ENCODE measurements around the gene MYH3. TPM values are rescaled to one million over a fixed set of nuclear protein-coding genes. Genes with fewer than 3 reads are reported as not detected.

Gene MYH3
- polyA plus RNA-seq, 2 donors: 0.95 to 3.6 TPM

DNA sequence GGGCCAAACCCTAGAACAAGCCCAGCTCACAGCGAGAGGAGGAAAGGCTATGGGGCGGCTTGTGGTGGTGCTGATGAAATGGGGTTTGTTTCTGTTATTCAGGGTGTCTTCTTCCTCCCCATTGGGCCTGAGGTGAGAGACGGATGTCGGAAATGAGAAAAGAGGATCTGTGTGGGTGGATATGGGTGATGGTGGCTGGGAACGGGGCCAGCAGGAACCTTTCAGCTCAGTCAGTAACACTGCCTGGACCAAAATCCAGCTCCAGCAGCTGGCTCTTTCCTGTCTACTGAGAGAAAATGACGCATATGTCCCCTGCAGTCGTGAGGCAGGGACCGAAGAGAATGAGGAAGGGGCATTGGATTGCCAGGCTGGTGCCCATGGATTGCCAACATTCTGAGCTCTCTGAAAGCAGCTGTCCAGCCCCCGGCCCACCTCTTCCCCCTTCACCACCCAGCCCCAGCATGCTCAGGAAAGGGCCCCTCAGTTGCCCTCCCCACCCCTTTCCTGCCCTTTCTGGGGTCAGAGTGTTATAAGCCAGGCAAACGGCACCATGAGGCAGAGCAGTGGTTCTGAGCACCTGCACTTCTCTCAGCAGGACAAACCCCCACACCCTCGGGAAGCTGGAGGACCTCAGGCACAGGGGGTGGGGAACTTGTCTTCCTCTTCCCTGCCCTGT, 4.0 kb downstream of the MYH3 start:
- Histone ChIP-seq H3K4me1 (ENCODE audit: control insufficient read depth in 2 of 2, insufficient read depth in 2 of 2, low read length in 1 of 2) (no peaks in the 10 kb centered on the region), H3K27ac (ENCODE audit: low read depth in 2 of 2, low read length in 1 of 2) (no peak overlapping the region), H3K4me3 (ENCODE audit: low read depth in 1 of 2, low read length in 2 of 2) (no peak overlapping the region), H3K27me3 (ENCODE audit: control insufficient read depth in 1 of 2, insufficient read depth in 2 of 2, low read length in 2 of 2) (no peaks in the 10 kb centered on the region), H3K36me3 (ENCODE audit: control insufficient read depth in 2 of 2, insufficient read depth in 2 of 2, low read length in 1 of 2) (no peaks in the 10 kb centered on the region), H3K9me3 (ENCODE audit: control insufficient read depth in 2 of 2, insufficient read depth in 1 of 2, low read depth in 1 of 2, low read length in 1 of 2) (no peaks in the 10 kb centered on the region)
- 63 to 67% methylated on average over 11 of the region's 11 CpGs for WGBS, 2 donors

DNA sequence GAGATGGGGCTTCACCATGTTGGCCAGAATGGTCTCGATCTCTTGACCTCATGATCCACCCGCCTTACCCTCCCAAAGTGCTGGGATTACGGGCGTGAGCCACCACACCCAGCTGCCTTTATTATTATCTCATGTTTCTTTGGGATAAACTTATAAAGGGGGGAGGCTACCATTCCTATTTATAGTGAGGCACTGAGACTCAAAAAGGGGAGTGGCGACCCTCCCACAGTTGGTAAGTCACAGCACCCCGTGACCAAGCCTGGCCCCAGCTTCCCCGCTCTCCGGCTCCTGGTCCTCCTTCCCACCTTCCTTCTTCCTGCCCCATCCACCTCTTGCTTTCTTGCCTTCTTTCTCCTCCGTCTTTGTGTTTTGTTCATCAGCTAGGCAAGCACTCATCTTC, 5.2 kb downstream of the MYH3 start:
- Histone ChIP-seq H3K27me3 (ENCODE audit: control insufficient read depth in 1 of 2, insufficient read depth in 2 of 2, low read length in 2 of 2) (no peaks in the 10 kb centered on the region), H3K4me1 (ENCODE audit: control insufficient read depth in 2 of 2, insufficient read depth in 2 of 2, low read length in 1 of 2) (no peaks in the 10 kb centered on the region), H3K27ac (ENCODE audit: low read depth in 2 of 2, low read length in 1 of 2) (no peak overlapping the region), H3K4me3 (ENCODE audit: low read depth in 1 of 2, low read length in 2 of 2) (no peak overlapping the region), H3K9me3 (ENCODE audit: control insufficient read depth in 2 of 2, insufficient read depth in 1 of 2, low read depth in 1 of 2, low read length in 1 of 2) (no peaks in the 10 kb centered on the region), H3K36me3 (ENCODE audit: control insufficient read depth in 2 of 2, insufficient read depth in 2 of 2, low read length in 1 of 2) (no peaks in the 10 kb centered on the region)
- 75 to 86% methylated on average over 9 of the region's 9 CpGs for WGBS, 2 donors

DNA sequence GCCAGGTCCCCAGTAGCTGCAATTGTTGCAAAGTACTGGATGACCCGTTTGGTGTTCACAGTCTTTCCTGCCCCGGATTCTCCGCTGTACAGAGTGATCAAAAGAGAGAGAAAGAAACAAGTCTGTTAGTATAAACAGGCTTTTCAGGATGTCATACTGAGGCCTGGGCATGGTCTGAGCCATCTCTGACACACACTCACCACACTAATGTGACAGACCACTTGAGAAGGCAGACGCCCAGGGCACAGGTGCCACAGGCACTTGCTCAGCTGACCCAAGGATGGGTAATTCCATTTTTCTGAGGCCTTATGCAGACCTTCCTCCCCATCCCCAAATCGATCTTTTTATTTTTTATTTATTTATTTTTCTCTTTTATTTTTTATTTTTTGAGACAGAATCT, 7.5 kb downstream of the MYH3 start:
- 89 to 90% methylated on average over 5 of the region's 5 CpGs for WGBS, 2 donors
- no peak overlapping the region for H3K27ac ChIP-seq (ENCODE audit: low read depth in 2 of 2, low read length in 1 of 2)
- no peaks in the 10 kb centered on the region for H3K36me3 ChIP-seq (ENCODE audit: control insufficient read depth in 2 of 2, insufficient read depth in 2 of 2, low read length in 1 of 2)
- no peaks in the 10 kb centered on the region for H3K27me3 ChIP-seq (ENCODE audit: control insufficient read depth in 1 of 2, insufficient read depth in 2 of 2, low read length in 2 of 2)
- H3K4me3 ChIP-seq (ENCODE audit: low read depth in 1 of 2, low read length in 2 of 2): no peak overlapping the region
- H3K4me1 ChIP-seq (ENCODE audit: control insufficient read depth in 2 of 2, insufficient read depth in 2 of 2, low read length in 1 of 2): no peaks in the 10 kb centered on the region
- no peaks in the 10 kb centered on the region for H3K9me3 ChIP-seq (ENCODE audit: control insufficient read depth in 2 of 2, insufficient read depth in 1 of 2, low read depth in 1 of 2, low read length in 1 of 2)

GRCh38 chr17:10648956-10649355, 8.2 kb downstream of the MYH3 start:
- H3K4me1 ChIP-seq (ENCODE audit: control insufficient read depth in 2 of 2, insufficient read depth in 2 of 2, low read length in 1 of 2): no peaks in the 10 kb centered on the region
- WGBS, 2 donors: 72 to 81% methylated on average over 3 of the region's 3 CpGs
- no peaks in the 10 kb centered on the region for H3K27me3 ChIP-seq (ENCODE audit: control insufficient read depth in 1 of 2, insufficient read depth in 2 of 2, low read length in 2 of 2)
- no peaks in the 10 kb centered on the region for H3K9me3 ChIP-seq (ENCODE audit: control insufficient read depth in 2 of 2, insufficient read depth in 1 of 2, low read depth in 1 of 2, low read length in 1 of 2)
- no peak overlapping the region for H3K4me3 ChIP-seq (ENCODE audit: low read depth in 1 of 2, low read length in 2 of 2)
- H3K36me3 ChIP-seq (ENCODE audit: control insufficient read depth in 2 of 2, insufficient read depth in 2 of 2, low read length in 1 of 2): no peaks in the 10 kb centered on the region
- H3K27ac ChIP-seq (ENCODE audit: low read depth in 2 of 2, low read length in 1 of 2): no peak overlapping the region

DNA sequence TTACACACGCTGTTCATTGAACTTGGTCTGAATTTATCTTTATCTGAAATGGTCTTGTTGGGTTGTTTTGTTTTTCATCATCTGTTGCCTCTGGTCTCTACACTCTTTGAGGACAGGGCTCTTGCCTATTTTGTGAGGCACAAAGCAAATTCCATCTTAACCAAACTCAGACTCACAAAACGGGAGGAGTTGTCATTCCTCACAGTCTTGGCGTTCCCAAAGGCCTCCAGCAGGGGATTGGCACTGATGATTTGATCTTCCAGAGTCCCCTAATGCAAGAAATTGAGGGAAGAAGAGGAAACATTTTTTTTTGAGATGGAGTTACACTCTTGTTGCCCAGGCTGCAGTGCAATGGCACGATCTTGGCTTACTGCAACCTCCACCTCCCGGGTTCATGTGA, 8.7 kb downstream of the MYH3 start:
- Histone ChIP-seq H3K4me3 (ENCODE audit: low read depth in 1 of 2, low read length in 2 of 2) (no peak overlapping the region), H3K27ac (ENCODE audit: low read depth in 2 of 2, low read length in 1 of 2) (no peak overlapping the region), H3K27me3 (ENCODE audit: control insufficient read depth in 1 of 2, insufficient read depth in 2 of 2, low read length in 2 of 2) (no peaks in the 10 kb centered on the region), H3K9me3 (ENCODE audit: control insufficient read depth in 2 of 2, insufficient read depth in 1 of 2, low read depth in 1 of 2, low read length in 1 of 2) (no peaks in the 10 kb centered on the region), H3K36me3 (ENCODE audit: control insufficient read depth in 2 of 2, insufficient read depth in 2 of 2, low read length in 1 of 2) (no peaks in the 10 kb centered on the region), H3K4me1 (ENCODE audit: control insufficient read depth in 2 of 2, insufficient read depth in 2 of 2, low read length in 1 of 2) (no peaks in the 10 kb centered on the region)
- WGBS, 2 donors: 88 to 91% methylated on average over 5 of the region's 5 CpGs

DNA sequence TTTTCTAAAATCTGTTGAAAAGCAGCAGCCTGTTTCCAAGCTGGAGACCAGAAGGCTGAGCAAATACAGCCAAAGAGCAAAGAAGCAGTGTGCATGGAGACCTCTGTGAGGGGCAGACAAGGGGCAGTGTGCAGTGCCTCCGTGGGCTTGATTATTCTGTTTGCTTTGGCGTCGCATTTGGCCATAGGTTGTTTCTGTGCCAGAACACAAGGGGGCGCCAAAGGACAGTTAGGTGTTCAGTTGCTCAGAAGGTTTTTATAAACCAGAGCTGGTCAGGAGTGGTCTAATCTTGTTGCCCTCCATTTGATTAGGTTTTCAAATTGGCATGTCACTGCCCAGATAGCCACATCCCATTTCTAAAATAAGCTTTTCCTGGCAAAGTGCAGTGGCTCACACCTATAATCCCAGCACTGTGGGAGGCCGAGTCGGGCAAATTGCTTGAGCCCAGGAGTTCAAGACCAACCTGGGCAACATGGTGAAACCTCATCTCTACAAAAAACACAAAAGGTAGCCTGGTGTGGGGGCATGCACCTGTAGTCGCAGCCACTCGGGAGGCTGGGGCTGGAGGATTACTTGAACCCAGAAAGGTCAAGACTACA, 10.6 kb downstream of the MYH3 start:
- H3K9me3 ChIP-seq (ENCODE audit: control insufficient read depth in 2 of 2, insufficient read depth in 1 of 2, low read depth in 1 of 2, low read length in 1 of 2): no peaks in the 10 kb centered on the region
- H3K4me1 ChIP-seq (ENCODE audit: control insufficient read depth in 2 of 2, insufficient read depth in 2 of 2, low read length in 1 of 2): no peaks in the 10 kb centered on the region
- no peak overlapping the region for H3K4me3 ChIP-seq (ENCODE audit: low read depth in 1 of 2, low read length in 2 of 2)
- peaks cover 5% of the 10 kb centered on the region in 2 donors for H3K36me3 ChIP-seq (ENCODE audit: control insufficient read depth in 2 of 2, insufficient read depth in 2 of 2, low read length in 1 of 2)
- no peaks in the 10 kb centered on the region for H3K27me3 ChIP-seq (ENCODE audit: control insufficient read depth in 1 of 2, insufficient read depth in 2 of 2, low read length in 2 of 2)
- no peak overlapping the region for H3K27ac ChIP-seq (ENCODE audit: low read depth in 2 of 2, low read length in 1 of 2)
- WGBS, 2 donors: 44 to 48% methylated on average over 8 of the region's 8 CpGs

DNA sequence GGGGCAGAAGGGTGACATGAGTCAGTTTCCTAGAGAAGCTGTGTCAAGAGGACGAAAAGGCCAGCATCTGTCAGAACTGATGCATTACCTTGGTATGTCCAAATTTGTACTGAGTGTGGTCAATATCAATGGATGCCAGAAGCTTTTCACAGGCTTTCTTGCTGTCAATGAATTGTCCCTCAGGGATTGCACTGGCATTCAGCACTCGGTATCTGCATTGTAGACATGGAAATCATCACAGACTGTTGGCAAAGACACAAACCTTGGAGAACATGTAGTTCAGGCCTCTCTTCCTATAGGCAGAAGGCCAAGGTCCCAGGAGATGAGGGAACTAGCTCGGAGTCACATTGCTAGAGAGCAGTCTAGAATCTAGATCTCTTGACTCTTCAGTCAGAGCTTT, 16.6 kb downstream of the MYH3 start:
- Histone ChIP-seq H3K4me3 (ENCODE audit: low read depth in 1 of 2, low read length in 2 of 2) (no peak overlapping the region), H3K27ac (ENCODE audit: low read depth in 2 of 2, low read length in 1 of 2) (no peak overlapping the region), H3K36me3 (ENCODE audit: control insufficient read depth in 2 of 2, insufficient read depth in 2 of 2, low read length in 1 of 2) (peaks cover 8 to 13% of the 10 kb centered on the region in 2 donors), H3K4me1 (ENCODE audit: control insufficient read depth in 2 of 2, insufficient read depth in 2 of 2, low read length in 1 of 2) (no peaks in the 10 kb centered on the region), H3K27me3 (ENCODE audit: control insufficient read depth in 1 of 2, insufficient read depth in 2 of 2, low read length in 2 of 2) (no peaks in the 10 kb centered on the region), H3K9me3 (ENCODE audit: control insufficient read depth in 2 of 2, insufficient read depth in 1 of 2, low read depth in 1 of 2, low read length in 1 of 2) (no peaks in the 10 kb centered on the region)
- WGBS, 2 donors: 60 to 76% methylated on average over 3 of the region's 3 CpGs

GRCh38 chr17:10638151-10638550, 19.0 kb downstream of the MYH3 start:
- H3K4me3 ChIP-seq (ENCODE audit: low read depth in 1 of 2, low read length in 2 of 2): no peak overlapping the region
- H3K9me3 ChIP-seq (ENCODE audit: control insufficient read depth in 2 of 2, insufficient read depth in 1 of 2, low read depth in 1 of 2, low read length in 1 of 2): no peaks in the 10 kb centered on the region
- no peaks in the 10 kb centered on the region for H3K27me3 ChIP-seq (ENCODE audit: control insufficient read depth in 1 of 2, insufficient read depth in 2 of 2, low read length in 2 of 2)
- 92% methylated on average over 25 of the region's 25 CpGs for WGBS, 2 donors
- no peaks in the 10 kb centered on the region for H3K4me1 ChIP-seq (ENCODE audit: control insufficient read depth in 2 of 2, insufficient read depth in 2 of 2, low read length in 1 of 2)
- H3K36me3 ChIP-seq (ENCODE audit: control insufficient read depth in 2 of 2, insufficient read depth in 2 of 2, low read length in 1 of 2): peaks cover 8 to 16% of the 10 kb centered on the region in 2 donors
- no peak overlapping the region for H3K27ac ChIP-seq (ENCODE audit: low read depth in 2 of 2, low read length in 1 of 2)

- 90 to 93% methylated on average over 14 of the region's 14 CpGs for WGBS, 2 donors
Observed at GRCh38 chr17:10635290-10635689, 21.8 kb downstream of the MYH3 start.

More at GRCh38 chr17:10635290-10635689, 21.8 kb downstream of the MYH3 start:
- Histone ChIP-seq H3K27ac (ENCODE audit: low read depth in 2 of 2, low read length in 1 of 2) (no peak overlapping the region), H3K4me1 (ENCODE audit: control insufficient read depth in 2 of 2, insufficient read depth in 2 of 2, low read length in 1 of 2) (no peaks in the 10 kb centered on the region), H3K4me3 (ENCODE audit: low read depth in 1 of 2, low read length in 2 of 2) (no peak overlapping the region), H3K27me3 (ENCODE audit: control insufficient read depth in 1 of 2, insufficient read depth in 2 of 2, low read length in 2 of 2) (no peaks in the 10 kb centered on the region), H3K36me3 (ENCODE audit: control insufficient read depth in 2 of 2, insufficient read depth in 2 of 2, low read length in 1 of 2) (peaks cover 4 to 11% of the 10 kb centered on the region in 2 donors), H3K9me3 (ENCODE audit: control insufficient read depth in 2 of 2, insufficient read depth in 1 of 2, low read depth in 1 of 2, low read length in 1 of 2) (no peaks in the 10 kb centered on the region)
